ENCODE data around the gene FHOD3.

FHOD3 gene

DNA sequence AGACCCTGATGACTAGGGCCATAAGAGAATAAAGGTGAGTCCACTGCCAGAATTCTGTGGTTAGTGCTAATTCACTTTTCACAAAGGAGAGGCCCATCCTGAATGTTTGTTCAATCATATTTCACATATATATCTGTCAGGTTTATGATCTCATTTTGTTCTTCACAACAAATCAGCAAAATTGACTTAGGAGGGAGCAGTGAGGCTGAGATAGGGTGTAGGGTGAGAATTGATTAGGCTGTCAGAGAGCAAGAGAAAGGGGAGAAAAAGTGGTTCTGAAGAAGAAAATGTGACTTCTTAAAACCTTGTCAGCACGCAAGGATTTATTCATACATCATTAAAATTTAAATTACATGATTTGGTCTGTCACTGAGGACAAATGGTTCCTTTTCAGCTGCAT is 117.7 kb downstream of the FHOD3 start:
- DNase-seq: no peak

DNA sequence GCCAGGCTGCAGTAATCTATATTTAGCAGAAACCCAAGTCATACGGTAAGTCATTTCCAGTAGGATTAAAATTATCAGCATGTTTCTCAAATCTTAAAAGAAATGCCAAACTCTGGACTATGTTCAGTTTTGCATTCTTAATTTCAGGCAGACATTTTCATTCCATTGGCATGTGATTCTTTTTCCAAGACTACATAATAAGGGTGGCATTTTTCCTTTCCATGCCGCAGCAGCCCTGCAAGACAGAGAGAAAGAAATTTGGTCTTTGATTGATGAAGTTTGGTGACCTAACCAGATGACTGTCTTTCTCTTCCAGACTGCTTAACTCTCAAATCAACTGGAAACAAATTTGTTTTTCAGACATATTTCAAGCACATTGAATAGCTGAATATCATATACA is 118.1 kb downstream of the FHOD3 start:
- DNase-seq: no peak

DNA sequence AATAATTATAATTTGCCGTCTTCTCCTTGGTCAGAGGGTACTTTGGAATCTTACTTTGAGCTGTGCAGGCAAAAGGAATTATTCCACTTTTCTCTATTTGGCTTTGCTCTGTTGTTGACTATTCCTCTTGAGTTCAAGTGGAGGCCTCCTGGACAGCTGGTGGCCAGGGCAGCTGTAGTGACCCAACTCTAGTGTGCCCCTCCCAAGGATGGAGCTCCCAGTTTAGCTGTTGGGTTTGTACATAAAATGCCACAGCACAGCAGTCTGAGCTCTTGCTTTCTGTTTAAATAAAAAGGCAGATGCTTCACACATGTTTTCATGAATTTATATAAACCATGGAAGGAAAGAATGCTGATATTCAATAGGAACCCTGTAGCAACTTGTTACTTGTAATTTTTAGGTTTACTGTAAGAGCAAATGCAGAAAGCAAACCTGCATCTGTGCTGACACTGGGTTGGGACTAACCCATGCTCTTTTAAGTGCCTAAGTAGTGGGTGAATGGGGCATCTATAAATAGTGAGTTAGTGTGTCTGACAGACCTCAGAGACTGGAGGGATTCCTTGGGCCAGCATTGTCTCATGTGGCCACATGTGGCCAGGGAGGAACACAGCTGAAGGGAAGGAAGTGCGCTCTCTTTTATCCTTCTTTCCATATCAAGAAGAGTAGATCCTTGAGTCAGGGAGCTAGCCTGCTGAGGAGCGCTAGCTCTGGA is 121.8 kb downstream of the FHOD3 start:
- no peak for DNase-seq

DNA sequence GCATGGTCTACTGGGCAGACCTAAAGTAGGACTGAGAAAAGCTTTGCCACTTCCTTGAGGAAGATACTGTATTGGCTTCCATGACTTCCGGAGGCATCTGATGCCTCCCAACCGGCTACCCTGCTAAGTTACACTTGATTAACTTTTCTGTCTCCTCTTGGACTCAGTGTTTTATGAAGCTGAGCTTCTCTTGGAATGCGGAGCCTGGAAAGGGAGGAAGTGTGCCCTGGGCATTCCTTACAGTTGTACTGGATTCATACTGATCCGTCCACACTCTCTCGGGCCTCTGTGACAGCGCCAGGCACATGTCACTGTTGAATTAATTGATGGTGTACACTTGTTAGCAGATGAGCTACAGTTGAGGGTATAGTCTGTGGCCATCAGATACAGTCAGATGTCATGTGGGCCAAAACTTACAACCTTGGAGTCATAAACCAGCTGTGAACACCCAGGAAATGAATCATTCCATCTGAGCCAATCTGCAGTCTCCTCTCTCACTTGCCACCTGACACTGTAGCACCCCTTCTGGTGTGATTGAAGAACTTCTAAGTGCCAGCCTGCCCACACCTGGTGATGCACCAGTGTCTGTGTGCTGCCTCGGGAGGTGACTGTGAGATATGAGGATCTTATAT is 122.5 kb downstream of the FHOD3 start:
- no peak for DNase-seq

DNA sequence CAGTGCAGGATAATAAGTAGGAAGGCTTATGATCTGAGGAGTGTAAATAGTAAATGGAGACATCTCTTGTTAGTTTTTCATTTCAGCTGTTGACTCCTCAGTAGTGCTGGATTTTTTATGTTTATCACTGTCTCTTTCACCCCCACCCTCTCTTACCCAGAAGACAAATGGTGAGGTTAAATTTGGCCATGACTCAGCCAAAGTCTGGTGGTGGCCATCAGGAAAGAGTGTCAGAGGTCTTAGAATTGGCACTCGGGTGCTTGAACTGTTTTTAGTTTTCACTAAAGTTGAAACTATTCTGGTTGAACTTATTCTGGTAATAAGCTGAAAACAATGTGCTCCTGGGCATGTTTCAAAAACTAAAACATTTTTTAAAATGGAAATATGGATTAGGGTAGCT is 123.3 kb downstream of the FHOD3 start:
- no peak for DNase-seq

DNA sequence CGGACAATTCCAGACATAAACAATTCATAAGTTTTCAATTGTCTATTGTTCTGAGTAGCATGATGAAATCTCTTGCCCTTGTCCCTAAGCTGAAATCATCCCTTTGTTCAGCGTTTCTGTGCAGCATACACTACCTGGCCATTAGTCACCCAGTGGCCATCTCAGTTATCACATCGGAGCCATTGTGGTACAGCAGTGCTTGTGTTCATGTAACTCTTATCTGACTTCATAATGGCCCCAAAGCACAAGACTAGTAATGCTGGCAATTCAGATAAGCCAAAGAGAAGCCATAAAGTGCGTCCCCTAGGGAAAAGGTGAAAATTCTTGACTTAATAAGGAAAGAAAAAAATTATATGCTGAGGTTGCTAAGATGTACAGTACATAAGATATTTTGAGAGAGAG is 127.2 kb downstream of the FHOD3 start:
- no peak for DNase-seq

DNA sequence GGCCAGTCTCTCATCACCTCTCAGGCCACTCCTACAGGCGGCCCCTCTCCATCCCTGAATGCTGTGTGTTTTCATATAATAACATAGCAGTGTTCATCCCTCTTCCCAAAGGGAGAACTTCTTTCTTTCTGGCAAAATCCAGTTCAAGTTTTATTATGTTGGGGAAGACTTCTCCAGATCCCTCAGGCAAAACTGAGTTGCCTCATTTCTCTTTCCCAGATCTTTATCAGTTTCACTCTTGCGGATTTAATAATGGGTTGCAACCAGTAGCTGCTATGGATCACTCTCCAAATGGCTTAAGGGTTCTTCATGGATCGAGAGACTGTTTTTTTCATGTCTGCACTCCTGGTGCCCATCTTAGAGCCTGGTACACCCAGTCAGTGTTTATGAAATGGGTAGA is 129.9 kb downstream of the FHOD3 start:
- DNase-seq: no peak

DNA sequence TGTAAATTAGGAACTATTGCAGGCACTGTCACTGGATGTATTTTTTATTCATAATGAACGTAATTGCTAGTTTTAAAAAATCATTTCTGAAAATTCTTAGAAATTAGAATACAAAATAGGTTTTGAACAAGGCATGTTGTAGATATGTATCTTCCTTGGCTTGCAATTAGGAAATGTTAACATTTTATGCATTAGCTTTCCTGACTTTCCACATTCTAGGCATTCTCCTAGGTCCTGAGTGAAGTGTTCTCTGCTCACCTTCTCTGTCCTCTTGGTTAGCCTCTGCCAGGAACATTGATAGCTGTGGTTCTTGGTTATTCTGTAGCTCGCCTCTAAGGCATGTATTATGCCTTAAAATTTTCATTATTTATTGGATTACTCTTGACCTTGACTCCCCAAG is 130.3 kb downstream of the FHOD3 start:
- no peak for DNase-seq

DNA sequence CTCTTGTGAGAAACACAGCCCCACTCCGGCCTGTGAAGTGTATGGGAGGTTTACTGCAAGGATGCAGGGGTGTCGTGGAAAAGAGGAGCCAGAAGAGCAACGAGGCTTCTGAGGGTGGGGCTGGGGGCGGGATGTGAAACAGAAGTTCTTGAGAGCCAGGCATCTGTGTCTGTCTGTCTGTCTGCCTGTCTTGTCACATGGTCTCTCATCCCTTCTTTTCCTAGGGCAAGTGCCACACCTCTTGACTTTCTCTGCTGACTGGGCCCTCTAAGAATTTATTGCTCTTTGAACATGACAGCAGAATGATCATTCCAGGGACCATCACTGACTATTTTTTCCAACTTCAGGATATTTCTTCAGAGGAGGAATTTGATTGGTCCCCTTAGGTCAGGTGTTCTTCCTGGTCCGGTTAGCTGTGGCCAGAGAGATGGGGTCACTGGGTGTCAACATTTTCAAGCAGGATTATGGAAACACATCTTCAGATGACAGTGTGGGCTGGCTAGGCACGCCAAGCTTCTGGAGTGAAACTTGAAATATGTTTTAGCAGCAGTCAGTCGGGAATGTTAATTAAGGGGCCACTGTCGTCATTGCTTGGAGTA is 131.0 kb downstream of the FHOD3 start:
- DNase-seq: no peak

DNA sequence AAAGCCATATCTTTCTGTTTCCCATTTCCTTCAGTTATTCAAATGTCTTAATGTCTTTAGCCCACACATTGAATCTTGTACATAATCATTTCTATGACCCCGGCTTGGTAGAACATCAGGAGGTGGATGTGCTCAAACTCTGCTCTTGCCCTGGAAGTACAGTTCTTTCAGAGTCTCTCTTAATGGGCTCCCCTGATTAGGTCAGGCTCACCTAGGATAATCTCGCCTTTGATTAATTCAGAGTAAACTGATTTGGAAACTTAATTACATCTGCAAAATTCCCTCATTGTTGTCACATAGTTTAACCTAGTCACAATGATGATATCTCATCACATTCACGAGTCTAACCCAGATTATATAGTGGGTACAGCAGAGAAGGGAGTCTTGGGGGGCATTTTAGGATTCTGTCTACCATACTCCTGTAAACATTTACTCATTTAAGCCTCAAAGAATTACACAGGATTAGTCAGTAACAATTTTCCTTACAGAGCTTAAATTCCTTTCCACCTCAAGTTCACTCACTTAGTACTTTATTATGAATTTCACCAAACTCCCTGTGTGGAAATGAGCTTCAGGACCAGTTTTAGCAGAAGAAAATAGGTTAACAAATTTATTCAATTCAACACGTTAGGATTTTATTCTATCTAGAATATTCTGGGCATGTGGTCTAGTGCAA is 135.5 kb downstream of the FHOD3 start:
- DNase-seq: no peak

DNA sequence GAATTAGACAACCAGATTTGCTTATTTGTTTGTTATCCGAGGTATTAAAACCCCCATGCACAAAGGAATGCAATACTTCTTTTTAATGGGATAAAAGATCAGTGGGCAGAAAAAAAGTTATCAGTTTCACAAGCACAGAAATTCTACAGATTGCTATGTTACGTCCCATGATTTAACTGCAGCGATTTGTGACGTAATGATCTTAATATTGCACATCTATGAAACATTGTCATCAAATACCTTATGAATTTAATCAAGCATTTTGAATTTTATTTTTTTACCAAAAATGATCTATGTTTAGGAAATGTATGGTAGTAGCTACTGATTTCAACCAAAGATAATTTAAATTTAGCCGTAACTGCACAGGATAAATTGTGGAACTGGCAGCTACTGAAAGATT is 138.9 kb downstream of the FHOD3 start:
- no peak for DNase-seq

DNA sequence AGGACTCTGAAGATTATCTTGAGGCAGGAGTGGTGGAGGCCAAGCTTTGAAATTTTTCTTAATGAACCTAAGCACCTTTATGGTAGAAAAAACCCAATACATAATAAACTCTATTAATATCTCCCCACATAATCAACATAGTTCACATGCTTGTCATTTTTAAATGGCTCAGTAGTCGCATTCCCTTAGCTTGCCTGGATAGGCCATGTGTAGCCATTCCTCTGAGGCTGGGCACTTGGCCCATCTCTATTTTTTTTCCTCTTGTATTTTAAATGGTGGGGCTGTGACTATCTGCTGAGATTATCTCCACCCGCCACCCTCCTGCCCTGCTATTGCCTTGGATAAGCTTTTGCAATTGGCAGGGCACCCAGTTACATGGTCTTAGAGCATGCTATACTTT is 143.1 kb downstream of the FHOD3 start:
- DNase-seq: no peak

DNA sequence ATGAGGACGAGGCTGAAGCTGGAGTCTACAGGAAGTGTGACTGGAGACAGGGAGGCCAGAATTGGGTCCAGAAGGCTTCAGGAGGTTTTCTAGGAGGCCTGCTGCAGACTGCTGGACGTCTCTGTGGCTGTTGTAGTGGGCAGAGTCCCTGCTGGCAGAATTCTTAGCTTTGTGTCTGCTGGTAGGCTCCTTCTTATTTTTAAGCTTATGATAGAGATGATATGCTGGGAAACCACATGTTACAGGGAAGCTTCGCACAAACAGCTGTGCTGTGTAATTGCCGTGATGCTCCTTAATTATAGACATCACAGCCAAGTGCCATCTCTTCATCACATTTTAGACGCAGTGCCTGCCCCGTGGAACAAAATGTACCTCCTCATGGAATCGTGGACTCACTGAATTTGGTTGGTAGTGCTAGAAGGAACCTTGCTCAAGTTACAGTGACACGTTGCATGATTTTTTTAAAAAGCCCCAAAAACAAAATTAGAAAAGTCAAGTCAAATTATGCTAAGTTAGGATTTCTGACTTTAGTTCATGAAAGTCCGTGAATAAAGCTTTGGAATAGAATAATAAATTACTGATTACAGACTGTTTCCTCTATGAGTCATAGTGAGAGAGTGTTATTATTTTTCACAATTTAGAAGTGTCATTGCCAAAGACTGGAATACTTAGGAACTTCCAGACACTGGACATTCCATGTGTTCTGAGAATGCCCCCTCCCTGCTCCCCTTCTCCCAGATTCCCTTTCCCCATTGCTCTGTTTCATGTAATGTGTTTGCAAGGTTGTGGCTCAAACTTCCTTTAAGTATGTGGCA is 144.1 kb downstream of the FHOD3 start:
- no peak for DNase-seq

DNA sequence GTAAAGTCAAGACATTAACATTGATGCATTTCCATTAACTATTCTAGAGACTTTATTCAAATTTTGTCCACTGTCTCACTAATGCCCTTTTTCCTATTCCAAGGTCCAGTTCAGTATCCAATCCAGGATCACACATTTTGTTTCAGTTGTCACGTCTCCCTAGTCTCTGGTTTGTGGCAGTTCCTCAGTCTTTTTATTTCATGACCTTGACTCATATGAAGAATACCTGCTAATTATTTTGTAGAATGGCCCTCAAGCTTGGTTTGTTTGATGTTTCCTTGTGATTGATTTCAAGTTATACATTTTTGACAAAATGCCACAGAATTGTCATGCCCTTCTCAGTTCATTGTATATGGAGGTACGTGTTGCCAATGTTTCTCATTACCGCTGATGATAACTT is 145.2 kb downstream of the FHOD3 start:
- DNase-seq: no peak

DNA sequence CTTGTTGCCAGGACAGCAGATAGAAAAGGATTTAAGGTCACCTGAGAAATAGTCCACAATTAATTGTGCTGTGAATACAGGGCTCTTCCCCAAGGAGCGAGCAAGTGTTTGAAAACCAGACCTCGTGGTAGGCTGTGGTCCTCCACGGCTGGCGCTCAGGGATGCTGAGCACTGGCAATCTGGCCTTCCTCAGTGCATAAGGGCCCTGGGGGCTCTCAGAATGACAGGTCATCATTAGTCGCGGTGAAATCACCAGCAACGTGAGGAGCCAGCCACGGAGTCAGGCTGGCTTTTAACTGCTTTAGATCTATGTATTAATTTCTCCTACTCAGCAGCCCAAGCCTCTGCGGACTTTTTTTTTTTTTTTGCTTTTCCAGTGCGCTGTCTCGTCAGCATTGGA is 148.5 kb downstream of the FHOD3 start:
- no peak for DNase-seq

DNA sequence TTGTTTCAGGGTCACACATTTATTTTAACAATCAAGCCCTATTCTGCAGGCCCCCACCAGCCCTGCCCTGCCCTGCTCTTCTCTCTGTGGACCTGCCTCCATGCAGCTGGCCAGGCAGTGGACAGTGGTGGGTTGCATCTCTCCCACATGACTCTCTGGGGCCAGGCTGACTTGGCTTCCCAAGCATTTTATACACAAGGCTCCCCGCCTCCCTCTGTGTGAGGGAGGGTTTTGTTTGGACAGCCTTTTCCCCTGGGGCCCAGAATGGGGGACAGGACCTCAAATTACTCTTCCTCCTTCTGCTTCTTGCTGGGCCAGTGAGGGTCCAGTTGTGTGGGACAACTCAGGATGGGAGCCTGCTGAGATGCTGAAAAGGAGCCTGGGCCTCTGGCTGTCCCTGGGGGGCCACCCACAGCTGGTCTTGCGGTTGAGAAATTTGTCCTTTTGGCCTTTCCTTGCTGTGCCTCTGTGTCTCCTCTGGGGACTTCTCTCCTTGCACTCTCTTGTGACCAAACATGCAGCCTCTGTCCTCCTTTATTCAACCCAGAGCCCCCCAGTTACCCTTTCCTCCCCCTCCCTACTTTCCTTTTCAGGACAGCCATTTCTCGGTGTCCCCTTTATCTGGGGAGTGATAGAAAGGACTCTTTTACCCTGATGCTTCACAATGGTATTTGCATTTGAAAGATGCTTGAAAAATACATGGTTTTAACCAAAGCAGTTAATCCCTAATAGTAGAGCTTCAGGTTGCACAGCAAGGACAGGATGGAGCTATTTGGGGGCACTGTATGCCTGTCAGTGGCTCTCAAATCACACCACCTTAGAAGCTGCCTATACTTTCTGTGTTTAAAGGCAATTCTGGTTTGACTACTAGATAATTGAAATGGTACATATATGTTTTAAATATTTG is 151.1 kb downstream of the FHOD3 start:
- DNase-seq: no peak

DNA sequence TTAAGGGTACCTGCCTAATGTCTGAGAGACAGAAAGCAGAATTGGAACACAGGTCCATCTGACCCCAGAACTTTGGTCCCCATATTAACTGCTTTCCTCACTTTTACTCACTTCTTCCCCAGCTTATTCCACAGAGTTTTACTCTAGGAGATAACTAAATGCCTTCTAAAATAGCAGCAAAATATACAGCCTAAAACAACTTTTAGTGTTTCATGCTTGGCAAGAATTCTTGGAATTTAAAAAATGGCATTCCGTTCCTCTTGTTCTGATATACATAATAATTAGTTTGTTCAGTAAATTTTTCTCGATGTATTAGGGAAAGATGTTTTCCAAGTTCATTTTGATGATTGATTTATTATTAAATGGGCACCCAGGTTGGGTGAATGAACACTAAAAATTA is 151.9 kb downstream of the FHOD3 start:
- no peak for DNase-seq

DNA sequence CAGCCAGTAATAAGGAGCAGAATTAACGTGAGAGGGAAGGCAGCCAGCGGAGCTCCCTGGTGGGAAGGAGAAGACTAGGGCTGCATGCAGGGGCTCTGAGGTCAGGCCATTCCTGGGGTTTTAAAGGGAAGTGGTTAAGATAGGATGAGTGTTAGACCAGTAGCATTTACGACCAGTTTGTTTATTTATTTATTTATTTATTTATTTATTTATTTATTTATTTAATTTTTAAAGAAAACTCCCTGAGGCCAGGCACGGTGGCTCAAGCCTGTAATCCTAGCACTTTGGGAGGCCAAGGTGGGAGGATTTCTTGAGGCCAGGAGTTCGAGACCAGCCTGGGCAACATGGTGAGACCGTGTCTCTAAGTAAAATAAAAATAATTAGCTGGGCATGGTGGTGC is 152.8 kb downstream of the FHOD3 start:
- DNase-seq: no peak

DNA sequence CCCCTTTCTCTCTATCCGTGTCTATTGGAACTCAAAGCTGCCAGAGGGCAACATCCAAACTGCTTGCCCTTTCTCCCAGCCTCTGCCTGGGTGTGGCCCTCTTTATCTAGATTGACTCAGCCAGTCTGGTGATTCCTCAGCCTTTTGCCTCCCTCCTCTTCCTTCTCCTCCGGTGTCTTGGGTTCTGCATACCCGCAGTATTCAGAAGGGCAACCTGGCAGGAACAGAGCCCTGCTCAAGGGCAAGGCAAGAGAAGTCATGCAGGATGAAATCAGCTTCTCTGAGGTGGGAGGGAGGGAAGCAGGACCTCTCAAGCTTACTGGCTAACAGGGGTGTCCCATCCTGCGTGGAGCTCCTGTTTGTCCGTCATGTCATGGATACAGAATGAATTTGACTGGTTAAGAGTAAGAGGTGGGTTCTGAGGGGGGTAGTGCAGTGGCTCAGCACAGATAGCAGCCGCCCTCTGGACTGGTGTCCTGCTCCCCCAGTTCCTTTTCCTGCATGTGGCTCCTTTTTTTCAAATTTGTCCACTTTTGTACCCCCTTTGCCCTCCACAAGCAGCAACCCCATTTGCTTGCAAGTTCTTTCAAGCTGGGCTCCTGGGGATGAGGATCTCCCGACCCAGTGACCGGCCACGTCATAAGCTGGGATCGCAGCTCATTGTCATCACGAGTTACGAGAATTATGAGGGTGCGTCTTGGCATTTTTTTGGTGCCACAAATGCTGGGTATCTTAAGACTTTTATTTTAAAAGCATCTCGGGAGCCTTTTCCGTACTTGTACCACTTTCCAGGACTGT is 154.1 kb downstream of the FHOD3 start:
- DNase-seq: no peak

DNA sequence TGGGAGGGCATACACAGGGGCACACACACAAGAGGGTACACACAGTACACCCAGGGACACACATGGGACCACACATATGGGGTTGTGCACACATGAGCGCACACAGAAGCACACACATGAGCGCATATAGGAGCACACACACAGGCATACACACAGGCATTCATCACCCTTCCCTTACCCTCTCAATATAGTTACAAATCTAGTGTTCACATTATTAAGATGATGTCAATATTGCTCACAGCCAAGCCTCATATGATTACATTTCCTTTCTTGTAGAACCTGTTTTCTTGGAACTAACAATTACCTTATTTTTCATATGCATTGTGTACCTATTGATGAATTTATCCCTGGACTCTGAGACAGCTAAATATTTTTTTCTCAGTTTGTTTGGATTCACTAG is 156.7 kb downstream of the FHOD3 start:
- DNase-seq: no peak

DNA sequence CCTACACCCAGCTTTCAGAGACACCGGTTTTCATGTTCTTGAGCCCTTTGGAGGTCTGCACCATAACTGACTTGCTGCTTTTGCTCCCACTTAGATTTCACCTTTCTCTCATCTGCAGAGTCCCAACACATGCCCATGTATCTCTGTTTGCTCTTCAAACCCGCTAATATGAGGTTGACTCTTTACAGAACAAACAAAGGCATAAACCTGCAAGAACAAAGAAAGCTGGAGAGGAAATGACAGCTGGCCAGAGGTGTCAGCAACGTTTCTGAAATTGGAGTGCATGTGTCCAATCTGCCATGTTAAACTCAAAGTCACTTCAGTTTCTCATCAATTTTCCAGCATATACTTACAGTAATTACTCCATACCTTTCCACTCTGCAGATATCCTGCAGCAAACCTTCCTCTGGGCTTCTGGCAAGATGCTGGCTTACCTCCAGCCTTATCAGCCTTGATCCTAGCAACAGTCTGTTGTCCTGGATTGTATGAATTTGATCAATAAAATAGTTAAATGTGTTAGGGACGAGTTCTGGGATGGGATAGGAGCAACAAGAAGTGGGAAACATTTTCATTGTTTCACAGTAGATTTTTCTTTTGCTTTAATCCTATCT is 157.4 kb downstream of the FHOD3 start:
- no peak for DNase-seq

All from CD4-positive, alpha-beta T cell treated with Interleukin-10 for 1 hour (primary cell).